ENCODE measurements around the gene PCAT6.

- TF ChIP-seq CTCF (IDR thresholded peaks at IDR 0.05) (no peak), EP300 (IDR thresholded peaks at IDR 0.05) (no peak)
These were observed 8.7 kb upstream of the PCAT6 start for GRCh38 chr1:202802034-202802433.
